ENCODE data around the gene SLC1A4.

DNA sequence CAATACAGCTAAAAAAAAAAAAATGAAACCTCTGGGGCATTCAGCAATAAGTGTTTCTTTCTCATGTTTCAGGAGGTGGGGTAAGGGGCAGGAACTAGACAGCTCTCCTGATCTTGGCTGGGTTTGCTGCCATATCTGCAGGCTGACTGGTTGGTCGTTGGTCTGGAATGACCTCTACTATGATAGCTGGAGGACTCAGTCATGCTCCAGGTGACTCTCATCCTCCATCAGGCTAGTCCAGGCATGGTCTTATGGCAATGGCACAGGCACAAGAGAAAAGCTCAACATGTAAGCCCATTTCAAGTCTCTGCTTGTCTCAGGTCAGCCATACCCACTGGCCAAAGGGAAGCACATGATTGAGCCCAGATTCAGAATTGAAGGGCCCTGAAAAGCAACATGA lies 9.5 kb upstream of the SLC1A4 start:
- TF ChIP-seq, protein P1, sequence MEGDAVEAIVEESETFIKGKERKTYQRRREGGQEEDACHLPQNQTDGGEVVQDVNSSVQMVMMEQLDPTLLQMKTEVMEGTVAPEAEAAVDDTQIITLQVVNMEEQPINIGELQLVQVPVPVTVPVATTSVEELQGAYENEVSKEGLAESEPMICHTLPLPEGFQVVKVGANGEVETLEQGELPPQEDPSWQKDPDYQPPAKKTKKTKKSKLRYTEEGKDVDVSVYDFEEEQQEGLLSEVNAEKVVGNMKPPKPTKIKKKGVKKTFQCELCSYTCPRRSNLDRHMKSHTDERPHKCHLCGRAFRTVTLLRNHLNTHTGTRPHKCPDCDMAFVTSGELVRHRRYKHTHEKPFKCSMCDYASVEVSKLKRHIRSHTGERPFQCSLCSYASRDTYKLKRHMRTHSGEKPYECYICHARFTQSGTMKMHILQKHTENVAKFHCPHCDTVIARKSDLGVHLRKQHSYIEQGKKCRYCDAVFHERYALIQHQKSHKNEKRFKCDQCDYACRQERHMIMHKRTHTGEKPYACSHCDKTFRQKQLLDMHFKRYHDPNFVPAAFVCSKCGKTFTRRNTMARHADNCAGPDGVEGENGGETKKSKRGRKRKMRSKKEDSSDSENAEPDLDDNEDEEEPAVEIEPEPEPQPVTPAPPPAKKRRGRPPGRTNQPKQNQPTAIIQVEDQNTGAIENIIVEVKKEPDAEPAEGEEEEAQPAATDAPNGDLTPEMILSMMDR (IDR thresholded peaks at IDR 0.05; ENCODE audit: insufficient read depth, low read length): no peak
- TF ChIP-seq REST (IDR thresholded peaks at IDR 0.05; ENCODE audit: insufficient replicate concordance, low read depth) (no peak), GABPA (IDR thresholded peaks at IDR 0.05; ENCODE audit: low read depth) (no peak)
